ENCODE measurements around the gene HOXD11.

The HOXD11 gene

GRCh38 chr2:176085861-176086771 is 21.0 kb upstream of the HOXD11 start:
- no peak overlapping the region for H3K27ac ChIP-seq

GRCh38 chr2:176087330-176088047 is 19.6 kb upstream of the HOXD11 start:
- peaks cover 54 to 57% of the 10 kb centered on the region in 2 experiments for H3K4me1 ChIP-seq (ENCODE audit: control insufficient read depth in 1 of 2, insufficient read depth in 1 of 2, low read depth in 1 of 2, low read length in 1 of 2)
- no peaks in the 10 kb centered on the region for H3K36me3 ChIP-seq
- H3K9me3 ChIP-seq: no peaks in the 10 kb centered on the region
- TF ChIP-seq CTCF (IDR thresholded peaks at IDR 0.05): no peak
- peak overlapping the region; percentile 36 to 39 for H3K4me3 ChIP-seq (ENCODE audit: low read depth in 1 of 2, low read length in 1 of 2)
- H3K27ac ChIP-seq: no peak overlapping the region
- peaks cover 100% of the 10 kb centered on the region for H3K27me3 ChIP-seq

More at GRCh38 chr2:176085861-176086771, 21.0 kb upstream of the HOXD11 start:
- H3K27me3 ChIP-seq: peaks cover 100% of the 10 kb centered on the region
- peak overlapping the region in 1 of 2 experiments; percentile 39 for H3K4me3 ChIP-seq (ENCODE audit: low read depth in 1 of 2, low read length in 1 of 2)
- H3K9me3 ChIP-seq: peaks cover under 1% of the 10 kb centered on the region
- no peaks in the 10 kb centered on the region for H3K36me3 ChIP-seq
- no peak for TF ChIP-seq CTCF (IDR thresholded peaks at IDR 0.05)
- H3K4me1 ChIP-seq (ENCODE audit: control insufficient read depth in 1 of 2, insufficient read depth in 1 of 2, low read depth in 1 of 2, low read length in 1 of 2): peaks cover 58 to 61% of the 10 kb centered on the region in 2 experiments

GRCh38 chr2:176088048-176088936 is 18.8 kb upstream of the HOXD11 start:
- Histone ChIP-seq H3K27me3 (peaks cover 100% of the 10 kb centered on the region), H3K27ac (no peak overlapping the region), H3K9me3 (no peaks in the 10 kb centered on the region), H3K4me1 (ENCODE audit: control insufficient read depth in 1 of 2, insufficient read depth in 1 of 2, low read depth in 1 of 2, low read length in 1 of 2) (peaks cover 49 to 57% of the 10 kb centered on the region in 2 experiments), H3K4me3 (ENCODE audit: low read depth in 1 of 2, low read length in 1 of 2) (peak overlapping the region; percentile 36 to 39), H3K36me3 (no peaks in the 10 kb centered on the region)
- TF ChIP-seq CTCF (IDR thresholded peaks at IDR 0.05): no peak

GRCh38 chr2:176088937-176089842 is 17.9 kb upstream of the HOXD11 start:
- H3K27ac ChIP-seq: no peak overlapping the region
- H3K9me3 ChIP-seq: no peaks in the 10 kb centered on the region
- H3K36me3 ChIP-seq: no peaks in the 10 kb centered on the region
- H3K27me3 ChIP-seq: peaks cover 100% of the 10 kb centered on the region
- TF ChIP-seq CTCF (IDR thresholded peaks at IDR 0.05): no peak
- H3K4me1 ChIP-seq (ENCODE audit: control insufficient read depth in 1 of 2, insufficient read depth in 1 of 2, low read depth in 1 of 2, low read length in 1 of 2): peaks cover 44 to 52% of the 10 kb centered on the region in 2 experiments
- H3K4me3 ChIP-seq (ENCODE audit: low read depth in 1 of 2, low read length in 1 of 2): no peak overlapping the region
